Fibroblast of lung (primary cell): ENCODE results near the gene NUP62.

Experiments
- EZH2 ChIP-seq: IDR thresholded peaks from 2 replicates; pipeline ENCODE4 v1.5.1; 2012; ENCODE audit warnings: low read length, control low read depth, mild to moderate bottlenecking; ENCODE audit errors: missing control alignments
- TF ChIP-seq, protein P1 (sequence below), 2 donors: IDR thresholded peaks in 1 of 2; conservative IDR thresholded peaks in 1 of 2; 1 replicate in 1 of 2; 2 replicates in 1 of 2; pipeline ENCODE4 v1.5.1; 2011 to 2012; ENCODE audit warnings: low read length in 2 of 2, control low read depth in 1 of 2, inconsistent platforms in 1 of 2, low read depth in 1 of 2, mild to moderate bottlenecking in 1 of 2

DNA sequence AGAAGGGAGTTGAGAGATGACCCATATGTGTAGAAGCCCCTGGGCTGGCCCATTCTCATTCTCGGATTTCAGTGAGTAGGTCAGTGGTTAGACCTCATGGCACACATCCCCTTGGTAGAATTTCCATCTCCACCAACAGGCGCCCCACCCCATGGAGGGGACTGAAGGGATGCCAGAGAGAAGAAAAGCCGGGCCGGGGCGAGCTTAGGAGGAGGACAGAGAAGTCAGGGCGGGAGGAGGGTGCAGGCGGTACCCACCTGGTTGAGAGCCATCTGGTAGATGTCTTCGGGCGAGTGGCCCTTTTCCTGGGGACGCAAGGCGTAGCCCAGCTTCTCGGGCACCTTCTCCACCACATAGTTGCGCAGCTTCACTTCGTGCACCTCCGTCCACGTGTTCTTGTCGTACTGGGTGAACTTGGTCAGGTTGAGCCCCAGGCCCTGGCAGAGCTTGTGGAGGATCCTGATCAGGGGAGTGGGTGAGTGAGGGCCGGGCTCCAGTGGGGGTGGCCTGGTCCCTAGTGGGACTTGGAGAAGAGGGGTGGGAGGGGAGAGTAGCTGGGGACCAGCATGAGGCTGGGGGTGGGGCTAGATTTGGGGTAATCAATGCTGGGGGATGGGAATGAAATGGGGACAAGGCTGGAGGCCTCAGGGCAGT is 35.2 kb downstream of the NUP62 start:
- TF ChIP-seq, protein P1, sequence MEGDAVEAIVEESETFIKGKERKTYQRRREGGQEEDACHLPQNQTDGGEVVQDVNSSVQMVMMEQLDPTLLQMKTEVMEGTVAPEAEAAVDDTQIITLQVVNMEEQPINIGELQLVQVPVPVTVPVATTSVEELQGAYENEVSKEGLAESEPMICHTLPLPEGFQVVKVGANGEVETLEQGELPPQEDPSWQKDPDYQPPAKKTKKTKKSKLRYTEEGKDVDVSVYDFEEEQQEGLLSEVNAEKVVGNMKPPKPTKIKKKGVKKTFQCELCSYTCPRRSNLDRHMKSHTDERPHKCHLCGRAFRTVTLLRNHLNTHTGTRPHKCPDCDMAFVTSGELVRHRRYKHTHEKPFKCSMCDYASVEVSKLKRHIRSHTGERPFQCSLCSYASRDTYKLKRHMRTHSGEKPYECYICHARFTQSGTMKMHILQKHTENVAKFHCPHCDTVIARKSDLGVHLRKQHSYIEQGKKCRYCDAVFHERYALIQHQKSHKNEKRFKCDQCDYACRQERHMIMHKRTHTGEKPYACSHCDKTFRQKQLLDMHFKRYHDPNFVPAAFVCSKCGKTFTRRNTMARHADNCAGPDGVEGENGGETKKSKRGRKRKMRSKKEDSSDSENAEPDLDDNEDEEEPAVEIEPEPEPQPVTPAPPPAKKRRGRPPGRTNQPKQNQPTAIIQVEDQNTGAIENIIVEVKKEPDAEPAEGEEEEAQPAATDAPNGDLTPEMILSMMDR (conservative IDR thresholded peaks at IDR 0.05 in 1 of 2, IDR thresholded peaks at IDR 0.05 in 1 of 2; ENCODE audit: low read depth in 1 of 2, low read length in 2 of 2), result no peak
- no peak for TF ChIP-seq EZH2
